DOHH2 (cell line): ENCODE data around the gene PDE6C.

ENCODE experiments used
- H3F3A ChIP-seq: fragments of 200-600 bp; sonication (generic), shearing (Covaris generic); 2 replicates; pipeline ENCODE4 v1.6.0; 2016; ENCODE audit warnings: antibody characterized with exemption, mild to moderate bottlenecking; ENCODE audit not compliant: control insufficient read depth, insufficient read depth
- H3K27ac ChIP-seq: fragments of 200-600 bp; sonication (generic); 2 replicates; pipeline ENCODE4 v1.5.1; 2014; ENCODE audit warnings: low read depth, mild to moderate bottlenecking, low read length, moderate library complexity
- H3K27me3 ChIP-seq: fragments of 200-600 bp; sonication (generic); 2 replicates; pipeline ENCODE4 v1.6.1; 2014; ENCODE audit warnings: mild to moderate bottlenecking, low read length, mixed read lengths; ENCODE audit not compliant: control insufficient read depth
- H3K36me3 ChIP-seq: fragments of 200-600 bp; sonication (generic); 2 replicates; pipeline ENCODE4 v1.6.1; 2014; ENCODE audit warnings: mild to moderate bottlenecking, low read length, moderate library complexity, mixed read lengths; ENCODE audit not compliant: control insufficient read depth
- H3K4me1 ChIP-seq: fragments of 200-600 bp; sonication (generic); 2 replicates; pipeline ENCODE4 v1.6.1; 2014; ENCODE audit warnings: mild to moderate bottlenecking, low read length, mixed read lengths; ENCODE audit not compliant: control insufficient read depth
- H3K4me2 ChIP-seq: fragments of 200-600 bp; sonication (generic); 2 replicates; pipeline ENCODE4 v1.6.0; 2014; ENCODE audit warnings: mild to moderate bottlenecking, low read length, moderate library complexity
- H3K4me3 ChIP-seq: fragments of 200-600 bp; sonication (generic); 2 replicates; pipeline ENCODE4 v1.5.1; 2014; ENCODE audit warnings: mild to moderate bottlenecking, low read length, mixed read lengths
- H3K79me2 ChIP-seq: fragments of 200-600 bp; sonication (generic); 2 replicates; pipeline ENCODE4 v1.6.1; 2014; ENCODE audit warnings: mild to moderate bottlenecking, low read length, mixed read lengths; ENCODE audit not compliant: control insufficient read depth
- H3K9me2 ChIP-seq: fragments of 200-600 bp; sonication (generic); replicated peaks from 2 replicates; pipeline ENCODE4 v1.6.1; 2014; ENCODE audit warnings: mild to moderate bottlenecking, low read length, mixed read lengths; ENCODE audit not compliant: control insufficient read depth
- H3K9me3 ChIP-seq: fragments of 200-600 bp; sonication (generic); 2 replicates; pipeline ENCODE4 v1.6.1; 2014; ENCODE audit warnings: antibody characterized with exemption, low read length, mixed read lengths; ENCODE audit not compliant: control insufficient read depth, insufficient read depth
- H4K20me1 ChIP-seq: fragments of 200-600 bp; sonication (generic); 2 replicates; pipeline ENCODE4 v1.6.0; 2014; ENCODE audit warnings: low read depth, mild to moderate bottlenecking, antibody characterized with exemption, low read length, moderate library complexity; ENCODE audit not compliant: control insufficient read depth, insufficient read depth
- CTCF ChIP-seq: fragments of 200-600 bp; sonication (generic); IDR thresholded peaks from one replicate; pipeline ENCODE4 v1.5.1; 2014; ENCODE audit warnings: antibody characterized with exemption, mild to moderate bottlenecking, low read depth, low read length; ENCODE audit not compliant: poor library complexity, severe bottlenecking
- EZH2phosphoT487 ChIP-seq: fragments of 200-600 bp; sonication (generic); IDR thresholded peaks from 2 replicates; pipeline ENCODE4 v1.6.1; 2017; ENCODE audit warnings: borderline replicate concordance, mild to moderate bottlenecking, antibody characterized with exemption, low read length, moderate library complexity, mixed read lengths

Gene PDE6C

GRCh38 chr10:93654201-93654600 is 41.9 kb downstream of the PDE6C start:
- H3K9me2 ChIP-seq: no peaks in the 10 kb centered on the region
- H3K4me1 ChIP-seq: no peaks in the 10 kb centered on the region
- H3K4me2 ChIP-seq: no peak overlapping the region
- H3K79me2 ChIP-seq: no peaks in the 10 kb centered on the region
- no peaks in the 10 kb centered on the region for H3F3A ChIP-seq
- H3K4me3 ChIP-seq: no peak overlapping the region
- no peaks in the 10 kb centered on the region for H3K27me3 ChIP-seq
- H3K9me3 ChIP-seq: no peaks in the 10 kb centered on the region
- TF ChIP-seq CTCF: no peak
- no peak for TF ChIP-seq EZH2phosphoT487
- H4K20me1 ChIP-seq: no peaks in the 10 kb centered on the region
- no peaks in the 10 kb centered on the region for H3K36me3 ChIP-seq
- H3K27ac ChIP-seq: no peak overlapping the region

GRCh38 chr10:93656155-93656554 is 43.8 kb downstream of the PDE6C start:
- Histone ChIP-seq H3F3A (no peaks in the 10 kb centered on the region), H3K27ac (no peak overlapping the region), H3K9me2 (no peaks in the 10 kb centered on the region), H3K9me3 (no peaks in the 10 kb centered on the region), H3K4me1 (no peaks in the 10 kb centered on the region), H3K36me3 (no peaks in the 10 kb centered on the region), H4K20me1 (no peaks in the 10 kb centered on the region), H3K4me3 (no peak overlapping the region), H3K27me3 (no peaks in the 10 kb centered on the region), H3K4me2 (no peak overlapping the region), H3K79me2 (no peaks in the 10 kb centered on the region)
- TF ChIP-seq EZH2phosphoT487: no peak
- no peak for TF ChIP-seq CTCF

GRCh38 chr10:93657757-93658156 is 45.4 kb downstream of the PDE6C start:
- Histone ChIP-seq H3K27ac (no peak overlapping the region), H3K4me2 (no peak overlapping the region), H3K9me2 (no peaks in the 10 kb centered on the region), H3K4me1 (no peaks in the 10 kb centered on the region), H3F3A (no peaks in the 10 kb centered on the region), H3K79me2 (no peaks in the 10 kb centered on the region), H3K9me3 (no peaks in the 10 kb centered on the region), H3K27me3 (no peaks in the 10 kb centered on the region), H3K36me3 (no peaks in the 10 kb centered on the region), H3K4me3 (no peak overlapping the region), H4K20me1 (no peaks in the 10 kb centered on the region)
- TF ChIP-seq EZH2phosphoT487 (no peak), CTCF (no peak)

GRCh38 chr10:93666030-93666429 is 53.7 kb downstream of the PDE6C start:
- Histone ChIP-seq H3K9me3 (no peaks in the 10 kb centered on the region), H3K4me1 (no peaks in the 10 kb centered on the region), H3K79me2 (no peaks in the 10 kb centered on the region), H3K27ac (no peak overlapping the region), H3K27me3 (no peaks in the 10 kb centered on the region), H3K36me3 (peaks cover 18% of the 10 kb centered on the region), H3K9me2 (no peaks in the 10 kb centered on the region), H4K20me1 (no peaks in the 10 kb centered on the region), H3K4me2 (no peak overlapping the region), H3K4me3 (no peak overlapping the region), H3F3A (no peaks in the 10 kb centered on the region)
- TF ChIP-seq EZH2phosphoT487: no peak
- TF ChIP-seq CTCF: no peak
